Gastrocnemius medialis (tissue), 4 donors: Measurements from ENCODE around the gene OR5B12.

Source experiments
- POLR2A ChIP-seq, 2 donors: fragments of 450-650 bp; IDR thresholded peaks; one replicate each; pipeline ENCODE4 v1.6.1; 2017; ENCODE audit warnings: antibody characterized with exemption in 2 of 2, mild to moderate bottlenecking in 2 of 2, moderate library complexity in 2 of 2
- TF ChIP-seq, protein P1 (sequence below), 5 experiments: fragments of 450-650 bp in 3 of 5; fragments of 200-600 bp in 2 of 5; sonication (generic) in 2 of 5; IDR thresholded peaks in 4 of 5; conservative IDR thresholded peaks in 1 of 5; 1 replicate in 4 of 5; 2 replicates in 1 of 5; pipeline ENCODE4 v1.5.1; 2016 to 2019; ENCODE audit warnings: antibody characterized with exemption in 5 of 5, mild to moderate bottlenecking in 3 of 5, moderate library complexity in 3 of 5

DNA sequence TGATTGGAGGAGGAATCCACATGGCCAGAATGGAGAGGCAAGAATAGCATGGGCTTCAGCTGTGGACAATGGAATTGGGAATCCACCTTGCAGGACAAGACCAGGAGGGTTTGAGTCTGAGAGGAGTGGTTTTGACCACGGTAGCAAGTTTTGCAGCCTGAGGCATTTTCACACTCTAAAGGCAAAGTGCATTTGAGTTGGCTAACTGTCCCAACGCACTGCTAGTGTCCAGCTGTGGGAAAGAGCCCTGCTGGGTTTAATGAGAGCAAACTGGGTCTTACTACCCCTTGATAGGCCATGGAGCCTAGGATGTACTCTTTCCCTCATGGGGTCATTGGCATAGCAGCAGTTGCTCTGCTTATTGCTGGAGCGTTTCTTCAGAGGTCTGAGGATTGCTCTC, 14.0 kb downstream of the OR5B12 start, which contains the start of gene OR5B2:
- TF ChIP-seq, protein P1, sequence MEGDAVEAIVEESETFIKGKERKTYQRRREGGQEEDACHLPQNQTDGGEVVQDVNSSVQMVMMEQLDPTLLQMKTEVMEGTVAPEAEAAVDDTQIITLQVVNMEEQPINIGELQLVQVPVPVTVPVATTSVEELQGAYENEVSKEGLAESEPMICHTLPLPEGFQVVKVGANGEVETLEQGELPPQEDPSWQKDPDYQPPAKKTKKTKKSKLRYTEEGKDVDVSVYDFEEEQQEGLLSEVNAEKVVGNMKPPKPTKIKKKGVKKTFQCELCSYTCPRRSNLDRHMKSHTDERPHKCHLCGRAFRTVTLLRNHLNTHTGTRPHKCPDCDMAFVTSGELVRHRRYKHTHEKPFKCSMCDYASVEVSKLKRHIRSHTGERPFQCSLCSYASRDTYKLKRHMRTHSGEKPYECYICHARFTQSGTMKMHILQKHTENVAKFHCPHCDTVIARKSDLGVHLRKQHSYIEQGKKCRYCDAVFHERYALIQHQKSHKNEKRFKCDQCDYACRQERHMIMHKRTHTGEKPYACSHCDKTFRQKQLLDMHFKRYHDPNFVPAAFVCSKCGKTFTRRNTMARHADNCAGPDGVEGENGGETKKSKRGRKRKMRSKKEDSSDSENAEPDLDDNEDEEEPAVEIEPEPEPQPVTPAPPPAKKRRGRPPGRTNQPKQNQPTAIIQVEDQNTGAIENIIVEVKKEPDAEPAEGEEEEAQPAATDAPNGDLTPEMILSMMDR (IDR thresholded peaks at IDR 0.05 in 4 of 5, conservative IDR thresholded peaks at IDR 0.05 in 1 of 5), result no peak
- TF ChIP-seq POLR2A (IDR thresholded peaks at IDR 0.05), result no peak
